Peyer's patch (tissue), 4 donors: ENCODE data around the gene VASN.
"Not testable (repeated sequence)": the region's sequence is repeated elsewhere in the genome, so short reads cannot be mapped to it uniquely, and the experiment has no call there.

Experiments used
- POLR2A ChIP-seq, 2 donors: fragments of 450-650 bp; IDR thresholded peaks; one replicate each; pipeline ENCODE4 v1.5.1; 2017; ENCODE audit warnings: antibody characterized with exemption in 2 of 2, mild to moderate bottlenecking in 2 of 2, moderate library complexity in 2 of 2
- TF ChIP-seq, protein P1 (sequence below), 6 experiments: fragments of 450-650 bp in 4 of 6; fragments of 200-600 bp in 2 of 6; sonication (generic) in 1 of 6; IDR thresholded peaks; one replicate each; pipeline ENCODE4 v1.5.1; 2017 to 2019; ENCODE audit warnings: antibody characterized with exemption in 6 of 6, mild to moderate bottlenecking in 3 of 6, moderate library complexity in 1 of 6

- TF ChIP-seq POLR2A (IDR thresholded peaks at IDR 0.05), result not testable (repeated sequence)
- TF ChIP-seq, protein P1, sequence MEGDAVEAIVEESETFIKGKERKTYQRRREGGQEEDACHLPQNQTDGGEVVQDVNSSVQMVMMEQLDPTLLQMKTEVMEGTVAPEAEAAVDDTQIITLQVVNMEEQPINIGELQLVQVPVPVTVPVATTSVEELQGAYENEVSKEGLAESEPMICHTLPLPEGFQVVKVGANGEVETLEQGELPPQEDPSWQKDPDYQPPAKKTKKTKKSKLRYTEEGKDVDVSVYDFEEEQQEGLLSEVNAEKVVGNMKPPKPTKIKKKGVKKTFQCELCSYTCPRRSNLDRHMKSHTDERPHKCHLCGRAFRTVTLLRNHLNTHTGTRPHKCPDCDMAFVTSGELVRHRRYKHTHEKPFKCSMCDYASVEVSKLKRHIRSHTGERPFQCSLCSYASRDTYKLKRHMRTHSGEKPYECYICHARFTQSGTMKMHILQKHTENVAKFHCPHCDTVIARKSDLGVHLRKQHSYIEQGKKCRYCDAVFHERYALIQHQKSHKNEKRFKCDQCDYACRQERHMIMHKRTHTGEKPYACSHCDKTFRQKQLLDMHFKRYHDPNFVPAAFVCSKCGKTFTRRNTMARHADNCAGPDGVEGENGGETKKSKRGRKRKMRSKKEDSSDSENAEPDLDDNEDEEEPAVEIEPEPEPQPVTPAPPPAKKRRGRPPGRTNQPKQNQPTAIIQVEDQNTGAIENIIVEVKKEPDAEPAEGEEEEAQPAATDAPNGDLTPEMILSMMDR (IDR thresholded peaks at IDR 0.05), result not testable (repeated sequence)
These were observed 22.2 kb downstream of the VASN start for GRCh38 chr16:4393850-4394249.
